Activated CD8-positive, alpha-beta memory T cell treated with anti-CD3 and anti-CD28 coated beads, Interleukin-2, amount 50 U/mL, for 4 hours (primary cell): Measurements from ENCODE around the gene RERE.

Experiments used
- DNase-seq: peaks from one replicate; pipeline ENCODE4 v3.0.0-alpha.2; 2020

Gene RERE

DNA sequence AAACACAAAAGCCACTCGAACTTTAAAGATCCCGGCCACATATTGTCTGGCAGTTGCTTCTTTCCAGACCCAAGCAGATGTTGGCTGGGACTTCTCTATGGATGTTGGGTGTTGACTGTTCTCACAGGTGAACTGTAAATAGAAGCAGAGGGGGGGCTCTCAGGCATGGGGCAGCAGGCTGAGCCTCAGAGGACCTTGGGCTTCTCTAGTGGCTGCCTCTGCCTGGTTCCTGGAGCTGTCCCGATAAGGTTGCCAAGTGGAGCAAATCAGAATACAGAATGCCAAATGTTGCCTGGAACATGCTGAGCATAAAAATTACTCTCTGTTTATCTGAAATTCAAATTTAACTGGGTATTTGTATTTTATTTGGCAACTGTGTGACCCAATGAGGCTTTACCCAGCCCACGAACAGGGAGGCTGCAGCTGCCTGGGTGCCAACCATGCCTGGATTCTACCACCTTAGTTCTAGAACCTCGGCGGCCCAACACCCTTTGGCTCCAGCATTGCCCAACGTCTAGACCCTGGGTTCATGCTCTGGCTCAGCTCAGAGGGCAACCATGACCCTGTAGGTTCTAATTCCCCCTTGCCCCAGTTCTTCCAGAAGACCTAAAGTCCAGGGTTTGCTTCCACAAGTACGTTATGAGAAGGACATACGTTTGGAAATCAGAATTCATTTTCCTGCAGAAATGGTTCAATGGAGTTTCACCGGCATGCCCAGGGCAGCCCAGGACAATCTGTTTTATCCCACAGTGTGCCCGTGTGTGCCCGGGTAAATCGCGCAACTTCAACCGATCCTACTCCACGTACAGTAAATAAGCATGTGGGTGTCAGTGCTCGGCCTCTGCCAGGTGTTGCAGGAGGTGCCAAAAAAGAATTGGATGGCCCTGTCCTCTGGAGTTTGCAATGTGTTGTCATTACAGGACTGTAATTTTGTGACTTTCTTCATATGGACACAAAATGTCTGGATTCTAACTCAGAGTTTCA is 504.9 kb downstream of the RERE start:
- DNase-seq: no peak

DNA sequence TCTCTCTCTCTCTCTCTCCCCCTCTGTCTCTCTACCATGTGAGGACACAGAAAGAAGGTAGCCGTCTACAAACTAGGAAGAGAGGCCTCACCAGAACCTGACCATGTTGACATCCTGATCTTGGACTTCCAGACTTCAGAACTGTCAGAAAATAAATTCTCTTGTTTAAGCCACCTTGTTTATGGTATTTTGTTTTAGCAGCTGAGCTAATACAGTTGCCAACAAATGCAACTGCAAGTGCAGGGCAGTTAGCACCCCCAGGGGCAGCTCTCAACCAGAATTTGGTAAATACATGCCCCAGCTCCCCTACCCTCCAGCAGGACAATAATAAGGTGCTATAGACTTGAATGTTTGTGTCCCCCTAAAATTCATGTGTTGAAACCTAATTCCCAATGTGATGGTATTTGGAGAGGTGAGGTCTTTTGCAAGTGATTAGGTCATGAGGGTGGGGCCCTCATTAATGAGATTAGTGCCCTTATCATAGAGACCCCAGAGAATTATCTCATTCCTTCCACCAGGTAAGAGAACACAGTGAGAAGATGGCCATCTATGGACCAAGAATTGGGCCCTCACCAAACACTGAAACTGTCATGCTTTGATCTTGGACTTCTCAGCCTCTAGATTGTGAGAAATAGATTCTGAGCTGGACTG is 506.2 kb downstream of the RERE start:
- no peak for DNase-seq

DNA sequence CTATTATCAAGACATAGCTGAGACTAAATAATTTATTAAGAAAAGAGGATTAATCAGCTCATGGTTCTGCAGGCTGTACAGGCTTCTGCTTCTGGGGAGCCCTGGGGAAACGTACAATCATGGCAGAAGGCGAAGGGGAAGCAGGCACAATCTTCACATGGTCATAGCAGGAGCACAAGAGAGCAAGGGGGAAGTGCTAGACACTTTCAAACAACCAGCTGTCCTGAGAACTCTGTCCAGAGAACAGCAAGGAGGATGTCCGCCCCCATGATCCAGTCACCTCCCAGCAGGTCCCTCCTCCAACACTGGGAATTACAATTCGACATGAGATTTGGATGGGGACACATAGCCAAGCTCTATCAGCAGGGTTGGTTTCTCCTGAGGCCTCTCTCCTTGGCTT is 509.8 kb downstream of the RERE start:
- DNase-seq: no peak

DNA sequence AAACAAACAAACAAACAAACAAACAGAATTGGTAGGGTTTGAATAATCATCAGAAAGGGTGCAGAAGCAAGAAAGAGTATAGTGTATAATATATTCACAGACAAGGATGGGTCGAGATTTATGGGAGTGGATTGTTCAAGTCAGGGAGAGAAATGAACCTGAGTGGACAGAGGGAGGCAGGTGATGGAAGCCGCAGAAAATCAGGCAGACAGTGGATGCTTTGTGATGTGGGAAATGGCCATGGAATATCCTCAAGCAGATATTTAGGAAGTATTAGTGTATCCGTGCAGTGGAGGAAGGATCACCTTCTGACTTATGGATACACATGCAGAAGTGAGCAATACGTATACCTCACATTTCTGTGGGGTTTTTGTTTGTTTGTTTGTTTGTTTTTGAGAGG is 513.6 kb downstream of the RERE start:
- no peak for DNase-seq

- no peak for DNase-seq
Measured at GRCh38 chr1:8303141-8303540, 514.3 kb downstream of the RERE start.
